HL-60 (cell line): ENCODE measurements around the gene LMF1.

Experiments used
- DNase-seq, 2 experiments: peaks; one replicate each; pipeline ENCODE4 v3.0.0-alpha.2; 2010 to 2020; ENCODE audit warnings: low read depth in 1 of 2, low spot score in 1 of 2
- H3K27ac ChIP-seq: fragments of 250-450 bp; sonication (Bioruptor Pico); replicated peaks from 2 replicates; pipeline ENCODE4 v1.5.1; 2020; ENCODE audit warnings: mild to moderate bottlenecking, moderate library complexity
- H3K27me3 ChIP-seq: fragments of 250-450 bp; sonication (Bioruptor Pico); 2 replicates; pipeline ENCODE4 v1.5.1; 2021; ENCODE audit warnings: mild to moderate bottlenecking, moderate library complexity; ENCODE audit not compliant: insufficient read depth, poor library complexity, severe bottlenecking
- H3K4me3 ChIP-seq: replicated peaks from 2 replicates; pipeline ENCODE4 v1.5.1; 2011; ENCODE audit warnings: mild to moderate bottlenecking, control low read depth, low read length; ENCODE audit not compliant: insufficient read depth
- CTCF ChIP-seq: IDR thresholded peaks from one replicate; pipeline ENCODE4 v1.5.1; 2011; ENCODE audit warnings: low read length, control low read depth, inconsistent platforms; ENCODE audit not compliant: insufficient read depth
- GABPA ChIP-seq: IDR thresholded peaks from 2 replicates; pipeline ENCODE4 v1.6.1; 2012; ENCODE audit warnings: low read depth
- POLR2AphosphoS5 ChIP-seq: IDR thresholded peaks from 2 replicates; pipeline ENCODE4 v1.6.1; 2012; ENCODE audit warnings: low read depth
- REST ChIP-seq: IDR thresholded peaks from 2 replicates; pipeline ENCODE4 v1.6.1; 2012; ENCODE audit warnings: low read depth; ENCODE audit not compliant: insufficient replicate concordance
- SPI1 ChIP-seq: IDR thresholded peaks from 2 replicates; pipeline ENCODE4 v1.6.1; 2012; ENCODE audit warnings: low read depth, mild to moderate bottlenecking, borderline replicate concordance

The LMF1 gene

GRCh38 chr16:898761-899682 lies 71.8 kb downstream of the LMF1 start:
- Histone ChIP-seq H3K27me3 (no peaks in the 10 kb centered on the region), H3K4me3 (no peak overlapping the region), H3K27ac (no peak overlapping the region)
- TF ChIP-seq REST (no peak), GABPA (no peak), SPI1 (no peak), CTCF (no peak), POLR2AphosphoS5 (no peak)
- DNase-seq: no peak

GRCh38 chr16:898216-898615 lies 72.6 kb downstream of the LMF1 start:
- H3K4me3 ChIP-seq: no peak overlapping the region
- H3K27ac ChIP-seq: no peak overlapping the region
- TF ChIP-seq POLR2AphosphoS5 (no peak), CTCF (no peak), GABPA (no peak), REST (no peak), SPI1 (no peak)
- DNase-seq: no peak
- H3K27me3 ChIP-seq: no peaks in the 10 kb centered on the region

GRCh38 chr16:897701-898100 lies 73.1 kb downstream of the LMF1 start:
- TF ChIP-seq REST: no peak
- no peak for TF ChIP-seq SPI1
- no peak for TF ChIP-seq POLR2AphosphoS5
- TF ChIP-seq GABPA: no peak
- no peak for TF ChIP-seq CTCF
- no peak for DNase-seq
- H3K27ac ChIP-seq: no peak overlapping the region
- no peaks in the 10 kb centered on the region for H3K27me3 ChIP-seq
- no peak overlapping the region for H3K4me3 ChIP-seq
